Stimulated activated CD4-positive, alpha-beta T cell treated with anti-CD3 and anti-CD28 coated beads, TNF-alpha, amount 100 ng/mL, for 4 hours (primary cell): ENCODE results near the gene FKBP11.
A peak's percentile ranks its signal among the peaks of the same experiment; 100 is the strongest.
"Not testable (repeated sequence)": the region's sequence is repeated elsewhere in the genome, so short reads cannot be mapped to it uniquely, and the experiment has no call there.

ENCODE experiments used
- DNase-seq, 3 experiments: peaks; one replicate each; pipeline ENCODE4 v3.0.0-alpha.2; 2020; ENCODE audit warnings: low read depth in 3 of 3

Gene FKBP11

GRCh38 chr12:48910196-48910595 is 15.1 kb downstream of the FKBP11 start:
- no peak for DNase-seq

- not testable (repeated sequence) for DNase-seq
Measured at GRCh38 chr12:48909698-48910097, 15.6 kb downstream of the FKBP11 start.

- DNase-seq, result no peak
Measured at GRCh38 chr12:48907245-48907644, 18.0 kb downstream of the FKBP11 start.

GRCh38 chr12:48903982-48904411 is 21.3 kb downstream of the FKBP11 start:
- DNase-seq, result peak; percentile 61 to 71 (median 63)

- no peak for DNase-seq
Measured at GRCh38 chr12:48903363-48903981, 21.8 kb downstream of the FKBP11 start.

- DNase-seq, result no peak
Measured at GRCh38 chr12:48901278-48901677, 24.0 kb downstream of the FKBP11 start.

GRCh38 chr12:48899651-48900050 is 25.6 kb downstream of the FKBP11 start:
- DNase-seq, result no peak

- no peak for DNase-seq
Measured at GRCh38 chr12:48894271-48894670, 31.0 kb downstream of the FKBP11 start.

- peak; percentile 49 to 53 (median 49) for DNase-seq
Measured at GRCh38 chr12:48890657-48891418, 34.5 kb downstream of the FKBP11 start.

- DNase-seq, result no peak
Measured at GRCh38 chr12:48889679-48890078, 35.6 kb downstream of the FKBP11 start.

- no peak for DNase-seq
Measured at GRCh38 chr12:48883305-48884161, 41.8 kb downstream of the FKBP11 start.

- no peak for DNase-seq
Measured at GRCh38 chr12:48882972-48883304, 42.4 kb downstream of the FKBP11 start.

GRCh38 chr12:48882315-48882687 is 43.0 kb downstream of the FKBP11 start:
- DNase-seq, result no peak

- DNase-seq, result no peak
Measured at GRCh38 chr12:48881686-48882314, 43.5 kb downstream of the FKBP11 start.

- DNase-seq, result no peak
Measured at GRCh38 chr12:48880647-48881046, 44.6 kb downstream of the FKBP11 start.

- DNase-seq, result no peak
Measured at GRCh38 chr12:48878548-48878947, 46.7 kb downstream of the FKBP11 start.

- DNase-seq, result no peak
Measured at GRCh38 chr12:48875944-48876515, 49.3 kb downstream of the FKBP11 start.

GRCh38 chr12:48873534-48873933 is 51.8 kb downstream of the FKBP11 start:
- not testable (repeated sequence) for DNase-seq

- no peak for DNase-seq
Measured at GRCh38 chr12:48873096-48873495, 52.2 kb downstream of the FKBP11 start.
